Neutrophil (primary cell): ENCODE results near the gene INS.
"Not testable (repeated sequence)": the region's sequence is repeated elsewhere in the genome, so short reads cannot be mapped to it uniquely, and the experiment has no call there.

Experiments used
- H3K27ac ChIP-seq: fragments of 200-600 bp; sonication (generic); 2 replicates; pipeline ENCODE4 v1.5.1; 2016; ENCODE audit warnings: mild to moderate bottlenecking, moderate library complexity
- H3K27me3 ChIP-seq: fragments of 200-600 bp; sonication (generic); 2 replicates; pipeline ENCODE4 v1.6.0; 2016; ENCODE audit warnings: mild to moderate bottlenecking
- H3K36me3 ChIP-seq: fragments of 200-600 bp; sonication (generic); 2 replicates; pipeline ENCODE4 v1.5.1; 2017
- H3K4me1 ChIP-seq, 2 experiments: fragments of 200-600 bp in 1 of 2; sonication (generic) in 1 of 2; 1 replicate in 1 of 2; 2 replicates in 1 of 2; pipeline versions ENCODE4 v1.5.1 to v1.6.1; 2013 to 2016; ENCODE audit warnings: low read depth in 1 of 2, low read length in 1 of 2, mild to moderate bottlenecking in 1 of 2, moderate library complexity in 1 of 2; ENCODE audit not compliant: control insufficient read depth in 1 of 2, insufficient read depth in 1 of 2
- H3K4me3 ChIP-seq, 2 experiments: fragments of 200-600 bp in 1 of 2; sonication (generic) in 1 of 2; 1 replicate in 1 of 2; 2 replicates in 1 of 2; pipeline ENCODE4 v1.5.1; 2013 to 2016; ENCODE audit warnings: low read depth in 1 of 2, low read length in 1 of 2, mild to moderate bottlenecking in 1 of 2, moderate library complexity in 1 of 2
- H3K9me3 ChIP-seq: fragments of 200-600 bp; sonication (generic); 2 replicates; pipeline ENCODE4 v1.5.1; 2016
- CTCF ChIP-seq: fragments of 200-600 bp; sonication (generic); IDR thresholded peaks from 2 replicates; pipeline ENCODE4 v1.5.1; 2016; ENCODE audit warnings: antibody characterized with exemption

INS gene

DNA sequence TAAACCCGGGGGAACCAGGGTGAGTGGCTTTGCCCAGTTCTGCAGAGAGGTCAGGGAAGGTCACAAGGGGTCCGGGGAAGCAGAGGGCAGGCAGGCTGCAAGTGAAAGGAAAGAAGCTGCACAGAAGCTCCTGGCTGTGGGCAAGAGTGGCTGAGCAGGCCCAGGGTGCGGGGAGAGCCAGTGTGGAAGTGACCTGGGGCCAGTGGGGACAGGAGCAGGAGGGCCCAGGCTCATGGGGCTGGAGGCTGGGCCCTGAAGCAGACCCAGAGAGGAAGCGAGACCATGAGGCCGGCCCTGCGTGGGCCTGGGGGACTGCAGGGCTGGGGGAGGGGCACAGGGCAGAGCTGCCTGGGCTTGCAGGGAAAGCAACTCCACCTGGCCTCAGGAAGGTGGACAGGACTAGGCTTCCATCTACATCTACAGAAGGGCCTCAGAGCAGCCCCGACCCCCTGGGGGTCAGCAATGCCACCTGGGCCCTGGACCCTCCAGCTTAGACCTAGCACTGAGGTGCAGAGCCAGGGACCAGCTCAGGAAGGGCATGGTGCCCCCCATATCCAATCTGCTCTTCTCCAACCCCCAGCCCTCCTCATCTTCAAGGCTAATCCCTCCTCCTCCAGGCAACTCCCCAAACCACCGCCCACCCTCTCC, 33.4 kb downstream of the INS start:
- H3K27me3 ChIP-seq = peaks cover 26% of the 10 kb centered on the region
- H3K4me3 ChIP-seq = no peak overlapping the region
- H3K4me1 ChIP-seq = no peaks in the 10 kb centered on the region

DNA sequence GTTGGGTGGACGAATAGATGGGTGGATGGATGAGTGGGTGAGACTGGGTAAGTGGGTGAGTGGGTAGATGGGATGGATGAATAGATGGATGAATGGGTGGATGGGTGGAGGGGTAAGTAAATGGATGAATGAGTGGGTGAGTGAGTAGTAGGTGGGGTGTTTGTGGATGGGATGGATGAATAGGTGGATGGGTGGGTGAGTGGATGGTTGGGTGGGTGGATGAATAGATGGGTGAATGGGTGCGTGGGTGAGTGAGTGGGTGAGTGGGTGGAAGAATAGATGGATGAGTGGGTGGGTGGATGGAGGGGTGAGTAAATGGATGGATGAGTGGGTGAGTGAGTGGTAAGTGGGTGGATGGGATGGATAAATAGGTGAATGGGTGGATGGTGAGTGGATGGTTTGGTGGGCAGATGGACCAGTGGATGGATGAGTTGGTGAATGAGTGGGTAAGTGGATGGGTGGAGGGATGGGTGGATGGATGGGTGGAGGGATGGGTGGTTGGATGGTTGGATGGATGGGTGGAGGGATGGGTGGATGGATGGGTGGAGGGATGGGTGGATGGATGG, 34.4 kb downstream of the INS start:
- no peak for TF ChIP-seq CTCF
- Histone ChIP-seq H3K4me1 (no peaks in the 10 kb centered on the region), H3K36me3 (no peaks in the 10 kb centered on the region), H3K4me3 (no peak overlapping the region), H3K27ac (no peak overlapping the region), H3K27me3 (peaks cover 26% of the 10 kb centered on the region), H3K9me3 (no peaks in the 10 kb centered on the region)

More for the DNA sequence above, 33.4 kb downstream of the INS start:
- Histone ChIP-seq H3K27ac (no peak overlapping the region), H3K36me3 (no peaks in the 10 kb centered on the region), H3K9me3 (no peaks in the 10 kb centered on the region)
- no peak for TF ChIP-seq CTCF

- not testable (repeated sequence) for H3K4me3 ChIP-seq, H3K27ac ChIP-seq, H3K9me3 ChIP-seq, H3K36me3 ChIP-seq, H3K4me1 ChIP-seq
- peaks cover 27% of the 10 kb centered on the region for H3K27me3 ChIP-seq
Observed at GRCh38 chr11:2124736-2125484, 36.1 kb downstream of the INS start.

DNA sequence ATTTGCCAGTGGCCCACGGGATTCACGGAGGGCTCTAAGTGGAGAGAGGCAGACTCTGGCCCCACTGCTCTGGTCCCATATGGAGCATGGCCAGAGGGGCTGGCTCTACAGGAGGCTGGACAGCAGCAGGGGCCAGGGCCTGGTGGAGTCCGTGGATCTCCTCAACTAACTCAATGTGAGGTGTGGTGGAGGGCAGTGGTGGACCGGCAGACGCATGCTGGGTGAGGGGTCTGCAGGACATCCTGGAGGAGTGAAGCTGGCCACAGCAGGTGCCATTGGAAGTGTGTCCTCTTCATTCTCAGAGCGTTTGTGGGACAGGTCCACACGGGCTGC, 37.4 kb downstream of the INS start:
- Histone ChIP-seq H3K27me3 (peaks cover 27% of the 10 kb centered on the region), H3K36me3 (no peaks in the 10 kb centered on the region)

GRCh38 chr11:2122907-2123627, 37.9 kb downstream of the INS start:
- H3K4me1 ChIP-seq = no peaks in the 10 kb centered on the region
- H3K4me3 ChIP-seq = no peak overlapping the region
- H3K36me3 ChIP-seq = no peaks in the 10 kb centered on the region
- H3K9me3 ChIP-seq = no peaks in the 10 kb centered on the region
- H3K27ac ChIP-seq = no peak overlapping the region
- no peak for TF ChIP-seq CTCF
- peaks cover 28% of the 10 kb centered on the region for H3K27me3 ChIP-seq

More for the DNA sequence above, 37.4 kb downstream of the INS start:
- Histone ChIP-seq H3K4me3 (no peak overlapping the region), H3K4me1 (no peaks in the 10 kb centered on the region), H3K27ac (no peak overlapping the region), H3K9me3 (no peaks in the 10 kb centered on the region)
- TF ChIP-seq CTCF = no peak
